Mononuclear cell (primary cell): ENCODE results near the gene SUGCT. TPM values are rescaled to one million over a fixed set of nuclear protein-coding genes. Genes with fewer than 3 reads are reported as not detected.

Source experiments
- H3K27me3 ChIP-seq: 2 replicates; pipeline ENCODE4 v1.6.0; 2011; ENCODE audit warnings: low read length, control low read depth; ENCODE audit not compliant: insufficient read depth
- H3K4me1 ChIP-seq: 2 replicates; pipeline ENCODE4 v1.5.1; 2011; ENCODE audit warnings: mild to moderate bottlenecking, low read length, control low read depth; ENCODE audit not compliant: insufficient read depth
- H3K4me3 ChIP-seq: 2 replicates; pipeline ENCODE4 v1.5.1; 2011; ENCODE audit warnings: mild to moderate bottlenecking, low read length, moderate library complexity
- H3K9me3 ChIP-seq: 2 replicates; pipeline ENCODE4 v1.5.1; 2011; ENCODE audit warnings: low read depth, mild to moderate bottlenecking, control low read depth, low read length
- total RNA-seq: library from RNA; depleted of rRNA; stranded (reverse); fragments of >200 nt; gene quantifications from one replicate; pipeline ENCODE4 v1.2.3, GENCODE V29; 2012

Gene SUGCT
- total RNA-seq, 1 donor, result 1.9 TPM

GRCh38 chr7:40888499-40888898 lies 753.7 kb downstream of the SUGCT start:
- Histone ChIP-seq H3K27me3 (no peaks in the 10 kb centered on the region), H3K4me1 (no peaks in the 10 kb centered on the region), H3K4me3 (no peak overlapping the region), H3K9me3 (peaks cover 7% of the 10 kb centered on the region)

- Histone ChIP-seq H3K4me3 (no peak overlapping the region), H3K27me3 (no peaks in the 10 kb centered on the region), H3K4me1 (no peaks in the 10 kb centered on the region), H3K9me3 (peaks cover 7% of the 10 kb centered on the region)
These were observed 754.3 kb downstream of the SUGCT start for GRCh38 chr7:40889099-40889498.

- peaks cover 7% of the 10 kb centered on the region for H3K9me3 ChIP-seq
- H3K4me3 ChIP-seq, result no peak overlapping the region
- no peaks in the 10 kb centered on the region for H3K4me1 ChIP-seq
- no peaks in the 10 kb centered on the region for H3K27me3 ChIP-seq
These were observed 754.7 kb downstream of the SUGCT start for GRCh38 chr7:40889539-40889938.

DNA sequence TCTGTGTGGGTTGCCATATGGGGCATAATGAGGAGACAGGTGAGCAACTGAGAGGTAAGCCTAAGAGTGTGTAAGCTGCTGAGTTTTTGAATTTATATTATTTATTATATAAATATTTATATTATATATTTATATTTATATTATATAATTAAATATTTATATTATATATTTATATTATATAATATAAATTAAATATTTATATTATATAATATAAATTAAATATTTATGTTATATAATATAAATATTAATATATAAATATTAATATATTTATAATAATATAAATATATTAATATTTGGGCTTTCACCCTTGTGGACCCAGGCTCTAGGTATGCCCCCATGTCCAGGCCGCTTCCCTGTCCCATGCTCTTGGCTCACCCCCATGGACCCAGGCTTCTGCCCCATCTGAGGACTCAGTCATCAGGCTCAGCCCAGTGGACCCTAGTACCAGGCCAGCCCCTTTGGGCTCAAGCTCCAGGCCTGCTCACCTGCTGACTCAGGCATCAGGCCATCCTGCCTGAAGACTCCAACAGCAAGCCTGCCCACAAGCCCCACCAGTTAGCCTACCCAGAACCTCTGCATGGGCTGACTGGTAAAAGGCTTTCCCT lies 755.4 kb downstream of the SUGCT start:
- H3K27me3 ChIP-seq, result no peaks in the 10 kb centered on the region
- H3K9me3 ChIP-seq, result peaks cover 7% of the 10 kb centered on the region
- H3K4me3 ChIP-seq, result no peak overlapping the region
- no peaks in the 10 kb centered on the region for H3K4me1 ChIP-seq

GRCh38 chr7:40891232-40891631 lies 756.4 kb downstream of the SUGCT start:
- Histone ChIP-seq H3K9me3 (peaks cover 7% of the 10 kb centered on the region), H3K4me1 (no peaks in the 10 kb centered on the region), H3K4me3 (no peak overlapping the region), H3K27me3 (no peaks in the 10 kb centered on the region)

- Histone ChIP-seq H3K9me3 (no peaks in the 10 kb centered on the region), H3K27me3 (no peaks in the 10 kb centered on the region)
These were observed 764.3 kb downstream of the SUGCT start for GRCh38 chr7:40899151-40899550.

DNA sequence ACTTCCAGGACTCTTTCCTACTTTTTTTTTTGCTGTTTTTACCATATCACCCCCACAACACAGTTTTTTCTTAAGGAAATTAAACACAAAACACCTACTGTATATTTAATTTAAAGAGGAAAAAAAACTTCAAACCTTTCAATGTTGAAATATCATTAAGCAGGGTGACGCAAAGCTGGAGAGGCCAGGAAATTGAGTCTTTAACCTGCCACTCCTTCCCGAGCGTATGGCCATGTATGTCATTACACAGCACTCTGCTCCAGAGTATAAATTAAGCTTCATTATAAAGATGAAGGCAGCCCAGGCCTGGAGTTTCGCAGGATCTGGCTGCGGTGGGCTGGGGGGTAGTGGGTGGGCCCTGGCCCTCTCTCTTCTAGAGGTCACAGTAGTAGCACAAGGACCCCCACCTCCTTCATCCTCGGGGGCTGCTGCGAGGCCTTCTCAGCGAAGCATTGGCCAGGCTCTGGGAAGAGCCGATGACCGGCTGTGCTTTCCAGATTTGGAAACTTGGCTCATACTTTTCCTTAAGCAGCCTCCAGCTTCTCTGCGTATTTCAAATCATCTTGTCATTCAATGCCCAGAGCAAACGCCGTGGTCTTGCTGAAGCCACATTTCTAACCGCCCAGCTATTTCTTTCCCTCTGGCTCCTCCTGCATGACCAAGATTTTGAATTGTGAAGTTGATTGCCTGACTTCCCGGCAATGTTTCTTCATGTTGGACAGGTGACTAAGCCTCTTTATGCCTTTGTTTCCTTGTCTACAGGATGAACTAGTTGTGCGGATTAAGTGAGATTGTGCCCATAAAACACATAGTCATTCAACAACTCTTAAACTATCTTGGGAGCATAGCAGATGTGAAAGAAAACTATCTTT lies 765.1 kb downstream of the SUGCT start:
- Histone ChIP-seq H3K9me3 (no peaks in the 10 kb centered on the region), H3K27me3 (no peaks in the 10 kb centered on the region), H3K4me3 (no peak overlapping the region), H3K4me1 (no peaks in the 10 kb centered on the region)

More at GRCh38 chr7:40899151-40899550, 764.3 kb downstream of the SUGCT start:
- H3K4me1 ChIP-seq, result no peaks in the 10 kb centered on the region
- H3K4me3 ChIP-seq, result no peak overlapping the region

DNA sequence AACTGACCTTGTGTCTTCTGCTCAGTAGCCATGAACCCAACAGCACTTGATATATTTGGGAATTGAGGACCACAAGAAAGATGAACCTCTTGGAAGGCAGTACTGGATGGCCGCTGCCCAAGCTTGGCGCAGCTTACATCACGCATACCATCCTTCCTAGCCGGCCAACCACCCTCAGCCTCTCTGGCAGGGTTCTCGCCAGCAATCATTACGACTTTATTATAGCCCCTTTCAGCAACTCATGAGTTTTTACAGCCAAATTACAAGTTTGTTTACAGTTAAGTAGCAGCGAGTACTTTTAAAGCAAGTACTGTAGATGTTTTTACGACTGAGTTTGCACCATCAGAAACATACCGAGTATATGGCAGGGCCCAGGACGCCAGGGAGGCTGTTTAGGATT lies 769.1 kb downstream of the SUGCT start:
- no peaks in the 10 kb centered on the region for H3K27me3 ChIP-seq
- no peak overlapping the region for H3K4me3 ChIP-seq
- H3K9me3 ChIP-seq, result no peaks in the 10 kb centered on the region
- no peaks in the 10 kb centered on the region for H3K4me1 ChIP-seq

DNA sequence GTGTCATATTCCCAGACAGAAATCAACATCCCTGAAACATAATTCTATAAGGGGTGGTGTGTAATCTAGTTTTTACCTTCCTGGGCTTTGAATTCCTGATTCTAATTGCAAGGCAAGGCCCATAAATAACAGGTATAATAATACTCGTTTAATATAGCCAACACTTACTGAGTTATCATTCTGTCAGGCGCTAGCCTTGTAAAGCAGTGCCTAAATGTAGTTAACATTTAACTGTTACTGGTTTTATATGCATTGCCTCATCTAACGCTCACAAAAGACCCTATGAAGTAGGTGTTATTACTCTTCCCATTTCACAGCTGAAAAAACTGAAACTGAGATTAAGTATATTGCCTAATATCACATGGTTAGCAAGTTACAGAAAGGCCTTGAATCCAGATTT lies 772.5 kb downstream of the SUGCT start:
- H3K4me1 ChIP-seq, result no peaks in the 10 kb centered on the region
- no peak overlapping the region for H3K4me3 ChIP-seq
- H3K27me3 ChIP-seq, result no peaks in the 10 kb centered on the region
- H3K9me3 ChIP-seq, result no peaks in the 10 kb centered on the region

- no peaks in the 10 kb centered on the region for H3K4me1 ChIP-seq
- H3K4me3 ChIP-seq, result no peak overlapping the region
These were observed 774.7 kb downstream of the SUGCT start for GRCh38 chr7:40909346-40909980.

More at GRCh38 chr7:40909346-40909980, 774.7 kb downstream of the SUGCT start:
- H3K27me3 ChIP-seq, result no peaks in the 10 kb centered on the region
- H3K9me3 ChIP-seq, result no peaks in the 10 kb centered on the region

Other genes starting within 250 kb of the SUGCT start
- gene CDK13, start 184.7 kb upstream of the SUGCT start, total RNA-seq, result 140 TPM
- gene MPLKIP, start 383 bp upstream of the SUGCT start, total RNA-seq, result 6.9 TPM